SU-DHL-6 (cell line): ENCODE data around the gene PLK2.

Experiments used
- EZH2phosphoT487 ChIP-seq: fragments of 200-600 bp; sonication (generic), shearing (Covaris generic); conservative IDR thresholded peaks from 2 replicates; pipeline ENCODE4 v1.6.1; 2018; ENCODE audit warnings: mild to moderate bottlenecking, antibody characterized with exemption, low read length, moderate library complexity, mixed read lengths
- TF ChIP-seq, protein P1 (sequence below): fragments of 200-600 bp; sonication (generic); IDR thresholded peaks from one replicate; pipeline ENCODE4 v1.5.1; 2017; ENCODE audit warnings: antibody characterized with exemption, mild to moderate bottlenecking, low read length, moderate library complexity; ENCODE audit not compliant: insufficient read depth, poor library complexity, severe bottlenecking

DNA sequence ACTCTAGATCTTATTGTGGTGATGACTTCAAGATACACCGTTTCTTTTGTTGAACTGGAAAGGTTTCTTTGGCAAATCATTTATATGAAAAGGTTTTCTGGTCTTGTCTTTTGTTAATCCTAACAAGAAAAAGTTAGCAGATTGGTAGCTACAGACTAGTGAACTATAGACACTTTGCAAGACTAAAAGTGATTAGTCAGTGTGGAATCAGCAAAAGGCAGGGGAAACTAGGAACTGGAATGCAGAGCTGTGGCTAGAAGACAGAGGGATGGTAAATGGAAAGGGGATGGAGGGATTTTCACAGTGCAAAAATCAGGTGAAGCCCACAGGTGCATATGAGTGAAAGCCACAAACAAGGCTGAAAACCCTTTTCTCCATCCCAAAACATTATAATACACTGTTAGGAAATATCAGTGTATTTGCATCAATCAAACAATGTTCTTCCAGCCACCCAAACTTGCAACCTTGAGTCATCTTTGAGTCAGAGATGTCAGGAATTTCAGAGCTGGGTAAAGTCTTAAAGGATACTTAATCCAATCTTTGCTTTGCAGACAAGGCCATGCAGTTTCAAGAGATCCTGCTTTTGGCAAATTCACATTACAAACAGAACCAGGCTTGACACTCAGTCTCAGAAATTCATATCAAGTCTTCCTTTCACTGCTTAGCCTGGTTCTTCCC lies 52.7 kb downstream of the PLK2 start:
- TF ChIP-seq, protein P1, sequence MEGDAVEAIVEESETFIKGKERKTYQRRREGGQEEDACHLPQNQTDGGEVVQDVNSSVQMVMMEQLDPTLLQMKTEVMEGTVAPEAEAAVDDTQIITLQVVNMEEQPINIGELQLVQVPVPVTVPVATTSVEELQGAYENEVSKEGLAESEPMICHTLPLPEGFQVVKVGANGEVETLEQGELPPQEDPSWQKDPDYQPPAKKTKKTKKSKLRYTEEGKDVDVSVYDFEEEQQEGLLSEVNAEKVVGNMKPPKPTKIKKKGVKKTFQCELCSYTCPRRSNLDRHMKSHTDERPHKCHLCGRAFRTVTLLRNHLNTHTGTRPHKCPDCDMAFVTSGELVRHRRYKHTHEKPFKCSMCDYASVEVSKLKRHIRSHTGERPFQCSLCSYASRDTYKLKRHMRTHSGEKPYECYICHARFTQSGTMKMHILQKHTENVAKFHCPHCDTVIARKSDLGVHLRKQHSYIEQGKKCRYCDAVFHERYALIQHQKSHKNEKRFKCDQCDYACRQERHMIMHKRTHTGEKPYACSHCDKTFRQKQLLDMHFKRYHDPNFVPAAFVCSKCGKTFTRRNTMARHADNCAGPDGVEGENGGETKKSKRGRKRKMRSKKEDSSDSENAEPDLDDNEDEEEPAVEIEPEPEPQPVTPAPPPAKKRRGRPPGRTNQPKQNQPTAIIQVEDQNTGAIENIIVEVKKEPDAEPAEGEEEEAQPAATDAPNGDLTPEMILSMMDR = no peak
- no peak for TF ChIP-seq EZH2phosphoT487
